OCI-LY1 (cell line): ENCODE results near the gene NDUFB3.

Experiments
- H2AFZ ChIP-seq: fragments of 200-600 bp; sonication (generic), shearing (Covaris generic); 2 replicates; pipeline ENCODE4 v1.6.0; 2014; ENCODE audit warnings: antibody characterized with exemption, mild to moderate bottlenecking, low read length
- H3F3A ChIP-seq: fragments of 200-600 bp; sonication (generic), shearing (Covaris generic); 2 replicates; pipeline ENCODE4 v1.6.0; 2014; ENCODE audit warnings: mild to moderate bottlenecking, antibody characterized with exemption, low read length, moderate library complexity; ENCODE audit not compliant: insufficient read depth
- H3K27ac ChIP-seq: fragments of 200-600 bp; sonication (generic); 2 replicates; pipeline ENCODE4 v1.5.1; 2014; ENCODE audit warnings: low read length, mixed run types, mild to moderate bottlenecking, low read depth; ENCODE audit not compliant: poor library complexity, severe bottlenecking
- H3K27me3 ChIP-seq: fragments of 200-600 bp; sonication (generic); 2 replicates; pipeline ENCODE4 v1.6.0; 2014; ENCODE audit warnings: antibody characterized with exemption, mild to moderate bottlenecking, low read length, moderate library complexity; ENCODE audit not compliant: insufficient read depth
- H3K36me3 ChIP-seq: fragments of 200-600 bp; sonication (generic); 2 replicates; pipeline ENCODE4 v1.6.1; 2014; ENCODE audit warnings: mild to moderate bottlenecking, antibody characterized with exemption, low read length, moderate library complexity, mixed read lengths; ENCODE audit not compliant: insufficient read depth
- H3K4me1 ChIP-seq: fragments of 200-600 bp; sonication (generic); 2 replicates; pipeline ENCODE4 v1.5.1; 2014; ENCODE audit warnings: mild to moderate bottlenecking, low read length, moderate library complexity; ENCODE audit not compliant: insufficient read depth, severe bottlenecking
- H3K4me2 ChIP-seq: fragments of 200-600 bp; sonication (generic), shearing (Covaris generic); 2 replicates; pipeline ENCODE4 v1.6.1; 2014; ENCODE audit warnings: low read length
- H3K4me3 ChIP-seq: fragments of 200-600 bp; sonication (generic); 2 replicates; pipeline ENCODE4 v1.5.1; 2014; ENCODE audit warnings: low read length, low read depth, mild to moderate bottlenecking, mixed read lengths; ENCODE audit not compliant: poor library complexity, severe bottlenecking
- H3K79me2 ChIP-seq: fragments of 200-600 bp; shearing (Covaris generic); 2 replicates; pipeline ENCODE4 v1.6.1; 2016; ENCODE audit warnings: mixed run types, low read length, mixed read lengths; ENCODE audit not compliant: insufficient read depth
- H3K9ac ChIP-seq: fragments of 200-600 bp; sonication (generic), shearing (Covaris generic); 2 replicates; pipeline ENCODE4 v1.6.1; 2014; ENCODE audit warnings: mild to moderate bottlenecking, low read length, mixed read lengths
- H3K9me2 ChIP-seq: fragments of 200-600 bp; sonication (generic), shearing (Covaris generic); 2 replicates; pipeline ENCODE4 v1.6.1; 2014; ENCODE audit warnings: low read depth, mild to moderate bottlenecking, low read length, mixed read lengths
- H3K9me3 ChIP-seq: fragments of 200-600 bp; shearing (Covaris generic); 2 replicates; pipeline ENCODE4 v1.6.1; 2014; ENCODE audit warnings: low read length, mixed read lengths
- H4K20me1 ChIP-seq: fragments of 200-600 bp; sonication (generic), shearing (Covaris generic); 2 replicates; pipeline ENCODE4 v1.6.0; 2016; ENCODE audit warnings: mild to moderate bottlenecking, low read length; ENCODE audit not compliant: insufficient read depth
- CTCF ChIP-seq: fragments of 200-600 bp; sonication (generic), shearing (Covaris generic); IDR thresholded peaks from 2 replicates; pipeline ENCODE4 v1.5.1; 2017; ENCODE audit warnings: mild to moderate bottlenecking, antibody characterized with exemption, low read length, moderate library complexity, mixed read lengths
- EZH2 ChIP-seq: fragments of 200-600 bp; sonication (generic), shearing (Covaris generic); IDR thresholded peaks from 2 replicates; pipeline ENCODE4 v1.8.0; 2017; ENCODE audit warnings: borderline replicate concordance, mixed run types, mild to moderate bottlenecking, antibody characterized with exemption, low read length, moderate library complexity, mixed read lengths

NDUFB3 gene

GRCh38 chr2:201105759-201106158 lies 34.0 kb downstream of the NDUFB3 start:
- Histone ChIP-seq H3K9me2 (no peaks in the 10 kb centered on the region), H3K4me3 (no peak overlapping the region), H3K27ac (no peak overlapping the region), H3K4me1 (no peaks in the 10 kb centered on the region), H3K9me3 (no peaks in the 10 kb centered on the region), H3F3A (no peaks in the 10 kb centered on the region), H3K27me3 (no peaks in the 10 kb centered on the region), H3K79me2 (no peaks in the 10 kb centered on the region), H3K9ac (no peak overlapping the region), H3K4me2 (no peak overlapping the region), H3K36me3 (no peaks in the 10 kb centered on the region), H2AFZ (no peak overlapping the region), H4K20me1 (no peaks in the 10 kb centered on the region)
- no peak for TF ChIP-seq EZH2
- no peak for TF ChIP-seq CTCF

GRCh38 chr2:201107624-201108023 lies 35.8 kb downstream of the NDUFB3 start:
- TF ChIP-seq CTCF (no peak), EZH2 (no peak)
- Histone ChIP-seq H3F3A (no peaks in the 10 kb centered on the region), H2AFZ (no peak overlapping the region), H3K4me2 (no peak overlapping the region), H3K27ac (no peak overlapping the region), H3K79me2 (no peaks in the 10 kb centered on the region), H4K20me1 (no peaks in the 10 kb centered on the region), H3K27me3 (no peaks in the 10 kb centered on the region), H3K4me1 (no peaks in the 10 kb centered on the region), H3K36me3 (no peaks in the 10 kb centered on the region), H3K4me3 (no peak overlapping the region), H3K9me2 (no peaks in the 10 kb centered on the region), H3K9me3 (no peaks in the 10 kb centered on the region), H3K9ac (no peak overlapping the region)

GRCh38 chr2:201108341-201108740 lies 36.5 kb downstream of the NDUFB3 start:
- TF ChIP-seq CTCF (no peak), EZH2 (no peak)
- Histone ChIP-seq H3K4me2 (no peak overlapping the region), H3K9me3 (no peaks in the 10 kb centered on the region), H3K9me2 (no peaks in the 10 kb centered on the region), H3K79me2 (no peaks in the 10 kb centered on the region), H3K36me3 (no peaks in the 10 kb centered on the region), H2AFZ (no peak overlapping the region), H4K20me1 (no peaks in the 10 kb centered on the region), H3F3A (no peaks in the 10 kb centered on the region), H3K27me3 (no peaks in the 10 kb centered on the region), H3K4me1 (no peaks in the 10 kb centered on the region), H3K9ac (no peak overlapping the region), H3K4me3 (no peak overlapping the region), H3K27ac (no peak overlapping the region)
